Left kidney (tissue), 2 donors: ENCODE measurements around the gene ARAP1. TPM values are rescaled to one million over a fixed set of nuclear protein-coding genes. Genes with fewer than 3 reads are reported as not detected.
A peak's percentile ranks its signal among the peaks of the same experiment; 100 is the strongest.

Source experiments
- DNase-seq: peaks from one replicate; pipeline ENCODE4 v3.0.0-alpha.2; 2013
- polyA plus RNA-seq: library from polyadenylated mRNA; unstranded; fragments of 120-200 nt; gene quantifications from one replicate; pipeline ENCODE4 v1.2.1, GENCODE V29; 2013; ENCODE audit not compliant: insufficient read length

Gene ARAP1
- polyA plus RNA-seq, 1 donor, result 69.2 TPM

GRCh38 chr11:72763823-72764222 lies 11.6 kb upstream of the ARAP1 start:
- no peak for DNase-seq

- DNase-seq, result no peak
These were observed 10.6 kb upstream of the ARAP1 start for GRCh38 chr11:72762641-72763304.

GRCh38 chr11:72760539-72761405 lies 8.6 kb upstream of the ARAP1 start:
- no peak for DNase-seq

- no peak for DNase-seq
These were observed 7.3 kb upstream of the ARAP1 start for GRCh38 chr11:72759468-72759985.

- peak; percentile 63 for DNase-seq
These were observed 6.6 kb upstream of the ARAP1 start for GRCh38 chr11:72758690-72759389.

- no peak for DNase-seq
These were observed 6.1 kb upstream of the ARAP1 start for GRCh38 chr11:72758304-72758689.

- DNase-seq, result no peak
These were observed 3.6 kb upstream of the ARAP1 start for GRCh38 chr11:72755713-72756285.

GRCh38 chr11:72754544-72755155 lies 2.4 kb upstream of the ARAP1 start:
- no peak for DNase-seq

- no peak for DNase-seq
These were observed 1.9 kb upstream of the ARAP1 start for GRCh38 chr11:72754149-72754543.

GRCh38 chr11:72753341-72754148 lies 1.3 kb upstream of the ARAP1 start:
- no peak for DNase-seq

GRCh38 chr11:72751116-72752087 lies 806 bp downstream of the ARAP1 start:
- no peak for DNase-seq

- no peak for DNase-seq
These were observed 1.6 kb downstream of the ARAP1 start for GRCh38 chr11:72750556-72751115.

GRCh38 chr11:72750086-72750485 lies 2.1 kb downstream of the ARAP1 start:
- no peak for DNase-seq

GRCh38 chr11:72747289-72747855 lies 4.8 kb downstream of the ARAP1 start:
- DNase-seq, result no peak

GRCh38 chr11:72746821-72747220 lies 5.4 kb downstream of the ARAP1 start:
- no peak for DNase-seq

GRCh38 chr11:72745925-72746550 lies 6.2 kb downstream of the ARAP1 start:
- DNase-seq, result no peak

- no peak for DNase-seq
These were observed 6.7 kb downstream of the ARAP1 start for GRCh38 chr11:72745511-72745910.

- DNase-seq, result no peak
These were observed 7.7 kb downstream of the ARAP1 start for GRCh38 chr11:72744474-72744873.
